Measurements from ENCODE around the gene FES. TPM values are rescaled to one million over a fixed set of nuclear protein-coding genes. Genes with fewer than 3 reads are reported as not detected.
"Not testable (repeated sequence)": the region's sequence is repeated elsewhere in the genome, so short reads cannot be mapped to it uniquely, and the experiment has no call there.

The FES gene
- total RNA-seq, 2 experiments from 2014 or later: 2.1 to 2.5 TPM

DNA sequence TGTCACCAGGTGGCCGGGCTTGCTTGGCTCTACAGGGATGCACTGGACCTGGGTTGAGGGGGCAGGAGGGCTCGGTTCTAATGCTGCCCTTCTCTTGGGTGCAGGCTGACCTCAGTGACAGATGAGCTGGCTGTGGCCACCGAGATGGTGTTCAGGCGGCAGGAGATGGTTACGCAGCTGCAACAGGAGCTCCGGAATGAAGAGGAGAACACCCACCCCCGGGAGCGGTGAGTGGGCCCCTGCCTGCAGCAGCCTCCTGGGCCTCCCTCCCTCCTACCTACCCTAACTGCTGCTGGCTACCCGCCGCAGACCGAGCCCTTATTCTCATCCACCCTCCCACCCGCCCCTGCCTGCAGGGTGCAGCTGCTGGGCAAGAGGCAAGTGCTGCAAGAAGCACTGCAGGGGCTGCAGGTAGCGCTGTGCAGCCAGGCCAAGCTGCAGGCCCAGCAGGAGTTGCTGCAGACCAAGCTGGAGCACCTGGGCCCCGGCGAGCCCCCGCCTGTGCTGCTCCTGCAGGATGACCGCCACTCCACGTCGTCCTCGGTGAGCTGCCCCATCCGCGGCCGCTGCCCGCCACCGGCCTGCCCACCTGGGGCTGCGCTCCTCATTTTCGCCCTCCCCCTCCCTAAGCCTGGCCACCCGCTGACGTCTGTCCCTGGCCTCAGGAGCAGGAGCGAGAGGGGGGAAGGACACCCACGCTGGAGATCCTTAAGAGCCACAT, 5.6 kb downstream of the FES start:
- Mint-ChIP-seq H3K4me3 (no peak overlapping the region), H3K27ac (no peak overlapping the region), H3K27me3 (peaks cover 4% of the 10 kb centered on the region), H3K36me3 (no peaks in the 10 kb centered on the region), H3K4me1 (peaks cover 7% of the 10 kb centered on the region), H3K9me3 (no peaks in the 10 kb centered on the region)
- DNase-seq: no peak

DNA sequence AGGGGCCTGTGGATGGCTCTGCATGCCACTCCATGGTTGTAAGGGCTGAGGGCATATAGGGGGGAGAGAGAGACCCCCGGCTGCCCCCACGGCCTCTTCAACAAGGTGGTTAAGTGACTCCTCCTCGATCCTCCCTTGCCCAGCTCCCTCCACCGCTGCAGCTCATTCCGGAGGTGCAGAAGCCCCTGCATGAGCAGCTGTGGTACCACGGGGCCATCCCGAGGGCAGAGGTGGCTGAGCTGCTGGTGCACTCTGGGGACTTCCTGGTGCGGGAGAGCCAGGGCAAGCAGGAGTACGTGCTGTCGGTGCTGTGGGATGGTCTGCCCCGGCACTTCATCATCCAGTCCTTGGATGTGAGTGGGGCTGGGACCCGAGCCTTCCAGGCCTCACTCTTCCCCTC, 6.5 kb downstream of the FES start:
- Mint-ChIP-seq H3K4me1 (peaks cover 4% of the 10 kb centered on the region), H3K4me3 (no peak overlapping the region), H3K9me3 (no peaks in the 10 kb centered on the region), H3K27ac (no peak overlapping the region), H3K36me3 (no peaks in the 10 kb centered on the region), H3K27me3 (peaks cover under 1% of the 10 kb centered on the region)
- DNase-seq: no peak

DNA sequence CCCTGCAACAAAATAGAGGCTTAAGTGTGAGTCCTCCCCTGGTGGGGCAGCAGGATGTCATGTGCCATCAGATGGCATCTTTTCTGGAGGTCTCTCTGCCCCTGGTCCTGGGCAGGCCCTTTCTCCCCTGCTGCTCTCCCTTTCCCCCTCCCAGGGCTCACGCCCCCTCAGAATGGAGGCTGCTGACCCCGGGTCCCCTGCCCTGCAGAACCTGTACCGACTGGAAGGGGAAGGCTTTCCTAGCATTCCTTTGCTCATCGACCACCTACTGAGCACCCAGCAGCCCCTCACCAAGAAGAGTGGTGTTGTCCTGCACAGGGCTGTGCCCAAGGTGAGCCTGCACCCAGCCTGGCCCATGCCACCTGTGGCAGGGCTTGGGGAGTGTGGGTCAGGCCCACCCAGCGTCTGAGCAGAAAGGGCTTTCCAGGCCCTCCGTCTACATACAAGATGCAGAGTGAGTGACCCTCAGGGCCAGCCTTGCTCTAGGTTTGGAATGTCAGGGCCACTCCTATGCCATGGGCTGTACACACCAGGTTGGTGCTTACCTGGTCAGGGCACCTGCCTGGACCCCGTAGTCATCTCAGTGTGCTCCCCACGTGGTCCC, 7.1 kb downstream of the FES start:
- Mint-ChIP-seq H3K4me3 (no peak overlapping the region), H3K9me3 (no peaks in the 10 kb centered on the region), H3K4me1 (no peaks in the 10 kb centered on the region), H3K36me3 (no peaks in the 10 kb centered on the region), H3K27me3 (no peaks in the 10 kb centered on the region), H3K27ac (no peak overlapping the region)
- no peak for DNase-seq

DNA sequence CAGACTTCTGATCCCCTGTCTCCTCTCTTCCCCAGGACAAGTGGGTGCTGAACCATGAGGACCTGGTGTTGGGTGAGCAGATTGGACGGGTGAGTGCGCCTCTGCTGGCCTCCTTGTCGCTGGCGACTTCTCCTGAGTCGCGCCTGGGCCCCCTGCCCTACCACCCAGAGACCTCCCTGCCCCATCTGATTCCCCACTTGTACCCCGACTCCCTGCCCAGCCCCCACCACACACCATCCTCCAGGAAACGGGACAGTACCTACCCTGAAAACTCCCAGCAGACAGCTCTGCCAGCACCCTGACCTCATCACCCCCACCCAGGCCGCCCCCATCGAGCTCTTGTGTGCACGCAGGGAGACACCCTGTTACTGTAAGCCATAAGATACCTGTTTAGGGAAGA, 7.7 kb downstream of the FES start:
- DNase-seq: no peak
- Mint-ChIP-seq H3K27me3 (no peaks in the 10 kb centered on the region), H3K36me3 (no peaks in the 10 kb centered on the region), H3K4me3 (no peak overlapping the region), H3K27ac (no peak overlapping the region), H3K4me1 (no peaks in the 10 kb centered on the region), H3K9me3 (no peaks in the 10 kb centered on the region)

DNA sequence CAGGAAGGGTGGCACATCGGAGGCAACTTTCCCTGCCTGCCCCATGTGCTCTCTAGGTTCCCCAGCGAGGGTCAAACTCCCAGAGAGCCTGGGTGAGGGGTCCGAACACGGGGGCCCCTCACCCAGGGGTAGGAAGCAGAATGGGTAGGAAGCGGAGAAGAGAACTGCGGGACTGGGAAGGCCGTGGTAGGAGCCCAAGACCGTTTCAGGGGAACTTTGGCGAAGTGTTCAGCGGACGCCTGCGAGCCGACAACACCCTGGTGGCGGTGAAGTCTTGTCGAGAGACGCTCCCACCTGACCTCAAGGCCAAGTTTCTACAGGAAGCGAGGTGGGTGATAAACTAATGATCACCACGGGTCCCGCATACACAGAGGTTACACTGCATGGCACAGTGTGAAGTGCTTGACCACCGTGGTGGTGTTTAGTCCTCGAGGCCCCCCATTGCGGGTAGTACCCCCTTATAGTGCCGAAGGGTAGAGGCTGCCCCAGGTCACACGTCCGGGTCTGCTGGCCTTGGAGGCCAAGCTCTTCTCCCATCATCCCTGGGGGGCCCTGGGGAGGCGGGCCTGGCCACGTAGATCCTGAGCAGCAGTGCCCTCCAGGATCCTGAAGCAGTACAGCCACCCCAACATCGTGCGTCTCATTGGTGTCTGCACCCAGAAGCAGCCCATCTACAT, 8.3 kb downstream of the FES start:
- Mint-ChIP-seq H3K4me1 (no peaks in the 10 kb centered on the region), H3K4me3 (no peak overlapping the region), H3K36me3 (no peaks in the 10 kb centered on the region), H3K27ac (no peak overlapping the region), H3K27me3 (no peaks in the 10 kb centered on the region), H3K9me3 (no peaks in the 10 kb centered on the region)
- no peak for DNase-seq

DNA sequence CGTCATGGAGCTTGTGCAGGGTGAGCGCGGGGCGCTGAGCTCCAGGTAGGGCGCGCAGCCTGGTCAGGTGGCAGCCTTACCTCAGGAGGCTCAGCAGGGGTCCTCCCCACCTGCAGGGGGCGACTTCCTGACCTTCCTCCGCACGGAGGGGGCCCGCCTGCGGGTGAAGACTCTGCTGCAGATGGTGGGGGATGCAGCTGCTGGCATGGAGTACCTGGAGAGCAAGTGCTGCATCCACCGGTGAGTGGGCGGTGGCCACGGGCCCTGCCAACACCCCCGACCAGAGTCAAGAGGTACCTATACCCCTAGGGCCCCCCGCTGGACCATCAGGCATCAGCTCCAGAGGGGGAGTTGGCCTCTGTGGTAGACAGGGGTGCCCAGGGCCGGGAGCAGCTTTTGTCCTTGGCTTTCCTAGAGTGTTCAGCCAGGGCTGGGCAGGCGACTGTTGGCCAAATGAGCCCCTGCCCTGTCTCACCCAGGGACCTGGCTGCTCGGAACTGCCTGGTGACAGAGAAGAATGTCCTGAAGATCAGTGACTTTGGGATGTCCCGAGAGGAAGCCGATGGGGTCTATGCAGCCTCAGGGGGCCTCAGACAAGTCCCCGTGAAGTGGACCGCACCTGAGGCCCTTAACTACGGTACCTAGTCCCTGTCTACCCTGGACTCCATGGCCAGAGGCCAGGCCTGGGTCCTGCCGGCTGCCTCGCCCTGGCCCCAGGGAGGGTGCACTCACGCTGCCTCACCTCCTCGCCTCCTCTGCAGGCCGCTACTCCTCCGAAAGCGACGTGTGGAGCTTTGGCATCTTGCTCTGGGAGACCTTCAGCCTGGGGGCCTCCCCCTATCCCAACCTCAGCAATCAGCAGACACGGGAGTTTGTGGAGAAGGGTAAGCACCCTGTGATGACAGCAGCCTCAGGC, 9.1 kb downstream of the FES start:
- H3K4me3 Mint-ChIP-seq: no peak overlapping the region

DNA sequence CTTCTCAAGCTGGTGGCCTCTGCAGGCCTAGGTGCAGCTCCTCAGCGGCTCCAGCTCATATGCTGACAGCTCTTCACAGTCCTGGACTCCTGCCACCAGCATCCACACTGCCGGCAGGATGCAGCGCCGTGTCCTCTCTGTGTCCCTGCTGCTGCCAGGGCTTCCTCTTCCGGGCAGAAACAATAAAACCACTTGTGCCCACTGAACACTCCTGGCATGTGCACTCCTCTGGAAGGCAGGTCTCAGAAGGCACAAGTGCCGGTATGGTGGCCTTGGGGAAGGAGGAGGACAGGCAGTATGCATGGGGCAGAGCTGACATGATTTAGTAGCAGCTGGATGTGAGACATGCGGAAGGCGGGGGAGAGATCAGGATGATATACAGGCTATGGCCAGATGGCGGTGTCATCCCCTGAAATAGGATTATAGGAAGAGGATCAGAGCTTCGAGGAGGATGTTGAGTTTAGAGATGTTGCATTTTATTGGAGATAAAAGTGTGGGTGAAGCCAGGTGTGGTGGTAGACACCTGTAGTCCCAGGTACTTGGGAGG, 11.3 kb downstream of the FES start:
- no peaks in the 10 kb centered on the region for H3K9me3 Mint-ChIP-seq
- H3K27me3 Mint-ChIP-seq: no peaks in the 10 kb centered on the region
- peak overlapping the region; percentile 2 for H3K27ac Mint-ChIP-seq
- DNase-seq: no peak
- peaks cover 2% of the 10 kb centered on the region for H3K4me1 Mint-ChIP-seq
- no peaks in the 10 kb centered on the region for H3K36me3 Mint-ChIP-seq
- H3K4me3 Mint-ChIP-seq: no peak overlapping the region

More for the DNA sequence above, 9.1 kb downstream of the FES start:
- no peaks in the 10 kb centered on the region for H3K36me3 Mint-ChIP-seq
- no peaks in the 10 kb centered on the region for H3K27me3 Mint-ChIP-seq
- H3K9me3 Mint-ChIP-seq: no peaks in the 10 kb centered on the region
- peak; percentile 35 for DNase-seq
- no peak overlapping the region for H3K27ac Mint-ChIP-seq
- no peaks in the 10 kb centered on the region for H3K4me1 Mint-ChIP-seq

DNA sequence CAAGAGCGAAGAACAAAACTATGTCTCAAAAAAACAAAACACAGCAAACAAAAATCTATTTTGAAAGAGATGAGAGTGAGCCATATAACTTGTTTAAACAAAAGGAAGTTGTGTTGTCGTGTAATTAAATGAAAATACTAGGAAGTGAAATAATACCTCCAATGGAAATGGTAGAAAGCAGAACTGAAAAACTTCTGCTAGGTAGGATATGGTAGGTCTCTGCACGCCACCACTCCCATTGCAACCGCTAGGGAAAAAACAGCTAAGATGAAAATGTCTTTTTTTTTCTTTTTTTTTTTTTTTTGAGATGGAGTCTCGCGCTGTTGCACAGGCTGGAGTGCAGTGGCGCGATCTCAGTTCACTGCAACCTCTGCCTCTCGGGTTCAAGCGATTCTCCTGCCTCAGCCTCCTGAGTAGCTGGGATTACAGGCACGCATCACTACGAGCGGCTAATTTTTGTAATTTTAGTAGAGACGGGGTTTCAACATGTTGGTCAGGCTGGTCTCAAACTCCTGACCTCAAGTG, 12.9 kb downstream of the FES start:
- not testable (repeated sequence) for H3K36me3 Mint-ChIP-seq, H3K9me3 Mint-ChIP-seq, H3K27ac Mint-ChIP-seq, DNase-seq, H3K4me3 Mint-ChIP-seq, H3K27me3 Mint-ChIP-seq
- H3K4me1 Mint-ChIP-seq: peaks cover 13% of the 10 kb centered on the region

DNA sequence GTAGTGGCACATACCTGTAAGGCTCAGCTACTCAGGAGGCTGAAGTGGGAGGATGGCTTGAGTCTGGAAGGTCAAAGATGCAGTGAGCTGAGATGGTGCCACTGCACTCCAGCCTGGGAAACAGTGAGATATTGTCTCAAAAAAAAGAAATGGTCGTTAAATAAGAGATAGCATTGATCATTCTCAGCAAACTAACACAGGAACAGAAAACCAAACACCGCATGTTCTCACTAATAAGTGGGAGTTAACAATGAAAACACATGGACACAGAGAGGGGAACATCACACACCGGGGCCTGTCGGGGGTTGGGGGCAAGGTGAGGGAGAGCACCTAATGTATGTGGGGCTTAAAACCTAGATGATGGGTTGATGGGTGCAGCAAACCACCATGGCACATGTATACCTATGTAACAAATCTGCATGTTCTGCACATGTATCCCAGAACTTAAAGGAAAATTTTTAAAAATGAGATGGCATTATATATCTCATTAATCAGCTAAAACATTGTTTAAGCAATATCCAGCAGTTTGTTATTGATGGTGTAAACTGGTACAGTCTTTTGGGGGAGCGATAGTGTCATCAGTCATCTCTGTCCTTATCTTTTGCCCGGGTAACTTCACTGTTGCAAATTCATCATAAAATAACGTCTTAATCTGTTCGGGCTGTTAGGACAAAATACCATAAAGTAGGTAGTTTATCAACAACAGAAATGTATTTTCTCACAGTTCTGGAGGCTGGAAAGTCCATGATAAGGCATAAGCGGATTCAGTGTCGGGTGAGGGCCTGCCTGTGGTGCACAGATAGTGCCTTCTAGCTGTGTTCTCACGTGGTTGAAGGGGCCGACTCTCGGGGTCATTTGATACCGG, 17.1 kb downstream of the FES start:
- Mint-ChIP-seq H3K36me3 (peaks cover 16% of the 10 kb centered on the region), H3K27ac (peak overlapping the region; percentile 89), H3K4me3 (peak overlapping the region; percentile 82), H3K27me3 (no peaks in the 10 kb centered on the region), H3K9me3 (no peaks in the 10 kb centered on the region), H3K4me1 (peaks cover 19% of the 10 kb centered on the region)
- no peak for DNase-seq

DNA sequence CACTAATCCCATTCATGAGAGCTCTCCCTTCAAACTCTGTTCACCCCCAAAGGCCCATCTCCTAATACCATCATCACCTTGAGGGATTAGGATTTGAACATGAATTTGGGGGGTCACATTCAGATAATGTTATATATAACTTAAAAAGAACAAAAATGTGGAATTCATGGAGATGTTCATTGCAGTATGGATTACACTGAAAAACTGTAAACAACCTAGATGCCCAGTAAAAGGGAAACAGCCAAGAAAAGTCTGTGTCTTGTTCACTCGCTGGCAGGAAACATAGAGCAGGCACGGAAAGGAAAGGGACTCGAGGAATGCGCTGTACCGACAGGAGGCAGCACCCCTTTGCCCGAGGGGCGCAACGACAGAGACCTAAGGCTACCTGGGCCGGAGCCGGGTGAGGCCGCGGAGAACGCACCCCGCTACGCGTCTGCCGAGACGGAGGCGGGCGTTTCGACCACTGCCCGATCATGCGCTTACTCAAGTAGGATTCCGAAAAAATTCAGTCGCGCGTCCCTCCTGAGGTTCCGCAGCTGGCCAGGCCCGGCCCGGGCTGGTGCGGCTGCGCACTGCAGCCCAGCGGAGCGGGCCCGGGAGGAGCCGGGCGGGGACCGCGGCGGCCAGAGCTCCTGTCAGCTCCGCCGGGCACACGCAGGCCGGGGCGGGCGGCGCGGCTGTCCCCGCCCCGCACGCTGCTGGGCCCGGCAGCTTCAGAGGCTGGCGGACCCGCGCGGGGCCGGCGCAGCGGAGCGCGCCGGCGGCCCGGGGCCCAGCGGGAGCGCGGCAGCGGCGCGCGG, 17.9 kb downstream of the FES start:
- Mint-ChIP-seq H3K9me3 (no peaks in the 10 kb centered on the region), H3K27ac (peak overlapping the region; percentile 89), H3K4me1 (peaks cover 19% of the 10 kb centered on the region), H3K4me3 (peak overlapping the region; percentile 82), H3K36me3 (peaks cover 22% of the 10 kb centered on the region), H3K27me3 (no peaks in the 10 kb centered on the region)
- DNase-seq: peak; percentile 81

DNA sequence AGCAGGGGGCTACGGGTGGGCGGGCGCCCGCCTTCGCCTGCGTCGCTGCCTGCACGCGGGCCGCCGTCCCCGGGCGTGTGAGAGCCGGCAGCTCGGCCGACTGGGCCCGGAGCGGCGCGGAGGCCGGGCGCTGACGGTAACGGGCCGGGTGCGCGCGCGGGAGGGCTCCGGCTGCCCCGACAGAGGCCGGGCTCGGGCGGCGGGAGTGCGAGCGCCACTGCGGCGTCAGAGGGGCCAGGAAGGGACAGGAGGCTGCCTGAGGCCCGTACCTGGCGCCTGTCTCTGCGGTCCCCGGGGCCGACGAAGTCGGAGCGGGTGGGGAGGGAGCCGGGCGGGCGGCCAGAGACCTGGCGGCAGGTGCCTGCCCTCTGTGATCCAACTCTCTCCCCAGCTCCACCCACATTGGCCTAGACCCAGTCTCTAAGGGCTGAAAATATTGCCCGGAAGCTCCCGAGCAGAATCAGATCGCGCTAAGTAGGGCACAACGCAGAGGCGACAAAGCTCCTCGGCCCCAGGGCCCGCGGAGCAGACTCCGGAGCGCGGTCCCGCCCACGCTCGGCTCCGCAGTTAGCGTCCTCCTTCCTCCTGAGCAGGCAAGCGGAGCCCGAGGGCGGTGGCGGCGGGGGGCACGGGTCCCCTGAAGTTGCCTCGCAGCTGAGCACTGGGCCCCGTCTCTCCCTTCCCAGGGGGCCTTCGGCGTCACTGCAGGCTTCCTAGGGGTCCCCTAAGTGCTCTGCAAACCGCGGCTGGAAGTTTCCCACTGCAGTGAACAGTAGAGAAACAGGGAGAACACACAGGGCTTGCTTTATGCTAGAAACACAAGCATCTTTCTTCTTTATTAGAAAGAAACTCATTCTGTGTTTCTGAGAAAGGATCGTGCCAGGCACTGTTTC, 18.8 kb downstream of the FES start, which contains the start of gene MAN2A2:
TSS of gene MAN2A2 (plus strand) at position 463 of the 893 bp plus-strand sequence. CDS start 906 bp downstream, outside the sequence.
- Mint-ChIP-seq H3K4me1 (peaks cover 19% of the 10 kb centered on the region), H3K36me3 (peaks cover 26% of the 10 kb centered on the region), H3K27ac (peak within 1 kb of the TSS; percentile 89), H3K27me3 (no peaks in the 10 kb centered on the region), H3K9me3 (no peaks in the 10 kb centered on the region), H3K4me3 (peak within 1 kb of the TSS; percentile 87)
- DNase-seq: peak; percentile 87

DNA sequence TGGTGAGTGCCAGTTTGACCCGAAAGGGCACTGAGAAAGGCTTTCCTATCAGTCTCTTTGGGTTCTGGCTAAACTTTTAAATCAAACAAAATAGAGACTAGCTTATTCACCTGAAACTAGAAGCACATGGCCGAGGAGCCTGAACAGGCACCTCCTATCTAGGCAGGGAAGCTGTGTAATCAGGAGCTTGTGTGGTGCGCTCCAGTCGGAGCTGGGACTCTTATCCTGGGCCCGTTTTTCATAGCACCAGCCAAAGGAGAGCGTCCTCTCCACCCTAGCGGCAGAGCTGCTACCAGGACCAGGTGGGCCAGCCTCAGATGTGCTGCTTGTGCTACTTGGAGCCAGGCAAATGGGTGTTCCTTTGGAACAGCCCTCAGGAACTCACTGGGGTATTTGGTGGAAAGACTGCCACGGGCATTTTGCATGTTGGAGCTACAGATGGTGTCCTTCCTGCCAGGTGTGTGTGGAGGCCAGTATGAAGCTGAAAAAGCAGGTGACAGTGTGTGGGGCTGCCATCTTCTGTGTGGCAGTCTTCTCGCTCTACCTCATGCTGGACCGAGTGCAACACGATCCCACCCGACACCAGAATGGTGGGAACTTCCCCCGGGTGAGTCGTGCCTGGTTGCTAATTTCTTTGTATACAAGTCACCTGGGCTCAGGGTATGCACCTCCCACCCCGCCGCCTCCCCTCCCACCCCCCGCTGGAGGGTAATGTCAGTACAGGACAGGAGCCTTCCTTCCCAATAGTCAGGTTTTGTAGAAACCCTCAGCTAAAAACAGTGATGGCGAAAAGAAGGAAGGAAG, 19.6 kb downstream of the FES start:
- H3K4me3 Mint-ChIP-seq: peak overlapping the region; percentile 87
- no peaks in the 10 kb centered on the region for H3K9me3 Mint-ChIP-seq
- H3K36me3 Mint-ChIP-seq: peaks cover 29% of the 10 kb centered on the region
- DNase-seq: no peak
- peak overlapping the region; percentile 86 for H3K27ac Mint-ChIP-seq
- H3K4me1 Mint-ChIP-seq: peaks cover 19% of the 10 kb centered on the region
- H3K27me3 Mint-ChIP-seq: no peaks in the 10 kb centered on the region
